Endodermal cell (in vitro differentiated cells): ENCODE measurements around the gene GAB2. TPM values are rescaled to one million over a fixed set of nuclear protein-coding genes. Genes with fewer than 3 reads are reported as not detected.

ENCODE experiments used
- DNase-seq: peaks from one replicate; pipeline ENCODE4 v3.0.0-alpha.2; 2017
- H3K27ac ChIP-seq: 2 replicates; pipeline ENCODE4 v1.5.1; 2013; ENCODE audit warnings: mild to moderate bottlenecking, low read depth, low read length, moderate library complexity
- H3K27me3 ChIP-seq: 2 replicates; pipeline ENCODE4 v1.6.1; 2013; ENCODE audit warnings: mild to moderate bottlenecking, low read length, moderate library complexity; ENCODE audit not compliant: insufficient read depth, control insufficient read depth, poor library complexity, severe bottlenecking
- H3K36me3 ChIP-seq: 2 replicates; pipeline ENCODE4 v1.7.0; 2013; ENCODE audit warnings: mild to moderate bottlenecking, low read length, moderate library complexity; ENCODE audit not compliant: control insufficient read depth, insufficient read depth
- H3K4me1 ChIP-seq: one replicate; pipeline ENCODE4 v1.7.0; 2013; ENCODE audit warnings: low read length; ENCODE audit not compliant: control insufficient read depth, insufficient read depth
- H3K4me3 ChIP-seq: 2 replicates; pipeline ENCODE4 v1.5.1; 2013; ENCODE audit warnings: mild to moderate bottlenecking, low read length, moderate library complexity
- H3K9ac ChIP-seq: 2 replicates; pipeline ENCODE4 v1.6.1; 2013; ENCODE audit warnings: mild to moderate bottlenecking, low read length, moderate library complexity; ENCODE audit not compliant: poor library complexity, severe bottlenecking; ENCODE audit errors: extremely low read depth
- H3K9me3 ChIP-seq: 2 replicates; pipeline ENCODE4 v1.6.1; 2013; ENCODE audit warnings: mild to moderate bottlenecking, low read length, moderate library complexity; ENCODE audit not compliant: control insufficient read depth
- H3K27ac Mint-ChIP-seq: 2 replicates; pipeline ENCODE4 v1.8.0; 2020; ENCODE audit warnings: mixed read lengths
- H3K27me3 Mint-ChIP-seq: 2 replicates; pipeline ENCODE4 v1.8.0; 2021; ENCODE audit warnings: mild to moderate bottlenecking, mixed read lengths; ENCODE audit not compliant: insufficient read depth
- H3K36me3 Mint-ChIP-seq: 2 replicates; pipeline ENCODE4 v1.8.0; 2020; ENCODE audit warnings: low read depth, mixed read lengths
- H3K4me1 Mint-ChIP-seq: 2 replicates; pipeline ENCODE4 v1.8.0; 2020; ENCODE audit warnings: mixed read lengths
- H3K4me3 Mint-ChIP-seq: 2 replicates; pipeline ENCODE4 v1.8.0; 2020; ENCODE audit warnings: mild to moderate bottlenecking, moderate library complexity, mixed read lengths
- H3K9me3 Mint-ChIP-seq: 2 replicates; pipeline ENCODE4 v1.8.0; 2020; ENCODE audit warnings: mild to moderate bottlenecking, mixed read lengths
- CTCF ChIP-seq: fragments of 200-600 bp; sonication (generic); conservative IDR thresholded peaks from 2 replicates; pipeline ENCODE4 v1.5.0; 2021; ENCODE audit warnings: antibody characterized with exemption, mild to moderate bottlenecking
- WGBS, 2 experiments: methylation state at CpG; one replicate each; pipeline versions ENCODE4 v1.1.5 to v1.1.7; 2013; ENCODE audit warnings: missing lambda C conversion rate in 2 of 2, mixed read lengths in 1 of 2; ENCODE audit not compliant: insufficient coverage in 1 of 2, insufficient read length in 1 of 2; 5-methylcytosine and 5-hydroxymethylcytosine counted together
- total RNA-seq, 2 donors: library from RNA; stranded (reverse); fragmentation: NEBNext Ultra II Directional in 1 of 2; extraction: Animal tissue kit (Norgen Biotek cat#: 25700) in 1 of 2; gene quantifications; 2 replicates in 1 of 2; 3 replicates in 1 of 2; pipeline ENCODE4 v1.2.1, GENCODE V29; 2021

The GAB2 gene
- total RNA-seq, 2 donors from 2014 or later, result 26.9 to 62.8 TPM

DNA sequence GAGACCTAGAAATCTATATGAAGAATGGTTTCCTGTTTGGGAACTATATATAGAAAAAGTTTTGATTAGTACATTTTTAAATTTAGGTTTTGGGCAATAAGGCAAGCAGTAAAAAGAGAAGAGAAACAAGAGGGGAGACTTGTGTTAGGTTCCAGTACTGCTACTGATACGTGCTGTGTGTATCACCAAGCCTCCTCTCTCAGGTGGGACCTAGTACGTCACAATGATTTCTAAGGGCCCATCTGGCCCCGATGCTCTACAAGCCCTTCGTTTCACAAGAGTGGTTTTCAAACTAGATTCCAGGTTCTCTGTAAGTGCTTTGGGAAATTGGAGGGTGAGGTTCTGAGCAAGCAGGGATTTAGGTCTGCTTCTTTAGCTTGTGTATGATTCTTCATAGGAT, 189.7 kb downstream of the GAB2 start:
- no peaks in the 10 kb centered on the region for H3K27me3 Mint-ChIP-seq
- H3K4me3 Mint-ChIP-seq, result no peak overlapping the region
- Histone ChIP-seq H3K27me3 (no peaks in the 10 kb centered on the region), H3K9ac (no peak overlapping the region), H3K4me3 (no peak overlapping the region), H3K4me1 (no peaks in the 10 kb centered on the region), H3K36me3 (peaks cover 58% of the 10 kb centered on the region), H3K27ac (no peak overlapping the region), H3K9me3 (no peaks in the 10 kb centered on the region)
- DNase-seq, result no peak
- H3K27ac Mint-ChIP-seq, result no peak overlapping the region
- H3K4me1 Mint-ChIP-seq, result peaks cover 9% of the 10 kb centered on the region
- TF ChIP-seq CTCF, result no peak
- H3K9me3 Mint-ChIP-seq, result no peaks in the 10 kb centered on the region
- 93 to 96% methylated on average over 3 to 4 of the region's 4 CpGs for WGBS, 2 experiments
- peaks cover 21% of the 10 kb centered on the region for H3K36me3 Mint-ChIP-seq

- Histone ChIP-seq H3K27me3 (no peaks in the 10 kb centered on the region), H3K36me3 (peaks cover 56% of the 10 kb centered on the region), H3K4me1 (no peaks in the 10 kb centered on the region), H3K27ac (no peak overlapping the region), H3K9ac (no peak overlapping the region), H3K4me3 (no peak overlapping the region), H3K9me3 (no peaks in the 10 kb centered on the region)
- Mint-ChIP-seq H3K9me3 (no peaks in the 10 kb centered on the region), H3K36me3 (peaks cover 24% of the 10 kb centered on the region), H3K4me1 (peaks cover 9% of the 10 kb centered on the region), H3K27me3 (no peaks in the 10 kb centered on the region), H3K27ac (no peak overlapping the region), H3K4me3 (no peak overlapping the region)
- no peak for TF ChIP-seq CTCF
- WGBS, 2 experiments, result 93 to 96% methylated on average over 10 to 12 of the region's 12 CpGs
- no peak for DNase-seq
Observed at GRCh38 chr11:78226684-78227680, 190.6 kb downstream of the GAB2 start.

- Mint-ChIP-seq H3K9me3 (no peaks in the 10 kb centered on the region), H3K27ac (no peak overlapping the region), H3K4me3 (no peak overlapping the region), H3K27me3 (no peaks in the 10 kb centered on the region), H3K4me1 (peaks cover 5% of the 10 kb centered on the region), H3K36me3 (peaks cover 43% of the 10 kb centered on the region)
- H3K27ac ChIP-seq, result no peak overlapping the region
- H3K4me3 ChIP-seq, result no peak overlapping the region
- no peaks in the 10 kb centered on the region for H3K4me1 ChIP-seq
- H3K9me3 ChIP-seq, result no peaks in the 10 kb centered on the region
- H3K36me3 ChIP-seq, result peaks cover 73% of the 10 kb centered on the region
- H3K9ac ChIP-seq, result no peak overlapping the region
- DNase-seq, result no peak
- H3K27me3 ChIP-seq, result no peaks in the 10 kb centered on the region
- WGBS, 2 experiments, result 96% methylated on average over 3 to 7 of the region's 7 CpGs
- no peak for TF ChIP-seq CTCF
Observed at GRCh38 chr11:78224906-78225420, 192.7 kb downstream of the GAB2 start.
